Osteoblast (primary cell): ENCODE results near the gene GLRA1. TPM values are rescaled to one million over a fixed set of nuclear protein-coding genes. Genes with fewer than 3 reads are reported as not detected.

Experiments
- DNase-seq: peaks from one replicate; pipeline ENCODE4 v3.0.0; 2011; ENCODE audit warnings: low spot score, mixed read lengths; ENCODE audit not compliant: insufficient read length; ENCODE audit errors: missing footprints
- H2AFZ ChIP-seq: 2 replicates; pipeline ENCODE4 v1.6.0; 2011; ENCODE audit warnings: mild to moderate bottlenecking, low read length
- H3K27ac ChIP-seq: 2 replicates; pipeline ENCODE4 v1.5.1; 2011; ENCODE audit warnings: mild to moderate bottlenecking, low read depth, low read length, moderate library complexity
- H3K27me3 ChIP-seq: 2 replicates; pipeline ENCODE4 v1.6.0; 2012; ENCODE audit warnings: mild to moderate bottlenecking, control low read depth, inconsistent platforms, low read length, moderate library complexity; ENCODE audit not compliant: insufficient read depth
- H3K36me3 ChIP-seq: 2 replicates; pipeline ENCODE4 v1.5.1; 2011; ENCODE audit warnings: mild to moderate bottlenecking, low read length, control low read depth, moderate library complexity; ENCODE audit not compliant: insufficient read depth
- H3K4me1 ChIP-seq: 2 replicates; pipeline ENCODE4 v1.5.1; 2011; ENCODE audit warnings: mild to moderate bottlenecking, low read length, control low read depth, moderate library complexity; ENCODE audit not compliant: insufficient read depth
- H3K4me2 ChIP-seq: 2 replicates; pipeline ENCODE4 v1.6.0; 2011; ENCODE audit warnings: mild to moderate bottlenecking, low read length; ENCODE audit not compliant: insufficient read depth
- H3K4me3 ChIP-seq: fragments of 200-600 bp; sonication (generic); 3 replicates; pipeline ENCODE4 v1.5.1; 2012; ENCODE audit warnings: mild to moderate bottlenecking, low read length, inconsistent platforms; ENCODE audit not compliant: insufficient read depth
- H3K79me2 ChIP-seq: 2 replicates; pipeline ENCODE4 v1.6.0; 2012; ENCODE audit warnings: mild to moderate bottlenecking, low read length, control low read depth, inconsistent platforms; ENCODE audit not compliant: insufficient read depth
- H3K9me3 ChIP-seq: 2 replicates; pipeline ENCODE4 v1.5.1; 2011; ENCODE audit warnings: low read depth, low read length, control low read depth
- H4K20me1 ChIP-seq: 2 replicates; pipeline ENCODE4 v1.6.0; 2012; ENCODE audit warnings: mild to moderate bottlenecking, low read length, control low read depth; ENCODE audit not compliant: insufficient read depth
- CTCF ChIP-seq: IDR thresholded peaks from 2 replicates; pipeline ENCODE4 v1.5.1; 2011; ENCODE audit warnings: mild to moderate bottlenecking, low read depth, low read length, moderate library complexity; ENCODE audit errors: extremely low read depth
- total RNA-seq: library from RNA; depleted of rRNA; stranded (reverse); fragments of >200 nt; gene quantifications from 2 replicates; pipeline ENCODE4 v1.2.3, GENCODE V29; 2012

GLRA1 gene
- total RNA-seq, 1 donor, result not detected

- Histone ChIP-seq H3K9me3 (no peaks in the 10 kb centered on the region), H4K20me1 (no peaks in the 10 kb centered on the region), H3K27ac (no peak overlapping the region), H3K4me2 (no peak overlapping the region), H2AFZ (no peak overlapping the region), H3K4me1 (no peaks in the 10 kb centered on the region), H3K27me3 (no peaks in the 10 kb centered on the region), H3K36me3 (no peaks in the 10 kb centered on the region), H3K4me3 (no peak overlapping the region), H3K79me2 (no peaks in the 10 kb centered on the region)
- no peak for DNase-seq
- no peak for TF ChIP-seq CTCF
Observed at GRCh38 chr5:151925340-151925739, 689 bp upstream of the GLRA1 start.

DNA sequence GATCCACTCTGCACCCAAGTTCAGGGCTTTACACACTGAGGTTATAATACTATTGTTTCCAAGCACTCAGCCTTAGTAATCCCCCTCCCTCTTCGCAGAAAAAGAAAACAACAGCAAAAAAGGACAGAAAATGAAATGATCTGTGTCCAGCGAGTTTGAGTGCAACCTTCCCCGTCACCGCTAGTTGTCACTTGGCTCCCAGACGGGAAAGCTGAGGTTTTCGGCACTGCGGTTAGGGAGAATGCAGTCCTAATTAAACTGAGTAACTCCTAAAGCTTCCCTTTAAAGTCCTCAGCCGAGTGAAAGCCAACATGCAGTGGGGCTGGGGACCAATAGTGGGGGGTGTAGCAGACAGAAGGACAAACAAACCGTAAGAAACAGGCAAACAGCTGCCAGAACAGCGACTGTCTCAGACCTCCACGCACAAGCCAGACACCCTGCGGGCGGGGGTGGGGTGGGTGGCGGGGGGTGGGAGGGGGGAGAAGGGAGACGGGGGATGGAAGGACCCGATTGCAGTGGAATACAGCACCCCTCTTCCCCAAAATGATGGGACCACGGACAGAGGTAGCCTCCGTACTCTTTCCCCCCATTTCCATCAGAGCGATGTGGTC, 680 bp downstream of the GLRA1 start:
- no peak overlapping the region for H3K4me2 ChIP-seq
- H2AFZ ChIP-seq, result no peak overlapping the region
- H4K20me1 ChIP-seq, result no peaks in the 10 kb centered on the region
- H3K4me3 ChIP-seq, result no peak overlapping the region
- H3K4me1 ChIP-seq, result no peaks in the 10 kb centered on the region
- H3K27me3 ChIP-seq, result no peaks in the 10 kb centered on the region
- peak; percentile 43 for DNase-seq
- no peaks in the 10 kb centered on the region for H3K9me3 ChIP-seq
- no peak overlapping the region for H3K27ac ChIP-seq
- H3K79me2 ChIP-seq, result no peaks in the 10 kb centered on the region
- no peaks in the 10 kb centered on the region for H3K36me3 ChIP-seq
- peak; percentile 31 for TF ChIP-seq CTCF

GRCh38 chr5:151921916-151922315, 2.7 kb downstream of the GLRA1 start:
- no peak for TF ChIP-seq CTCF
- H3K4me3 ChIP-seq, result no peak overlapping the region
- DNase-seq, result no peak
- no peaks in the 10 kb centered on the region for H3K9me3 ChIP-seq
- H3K36me3 ChIP-seq, result no peaks in the 10 kb centered on the region
- H3K79me2 ChIP-seq, result no peaks in the 10 kb centered on the region
- H2AFZ ChIP-seq, result no peak overlapping the region
- no peak overlapping the region for H3K4me2 ChIP-seq
- no peaks in the 10 kb centered on the region for H3K27me3 ChIP-seq
- no peak overlapping the region for H3K27ac ChIP-seq
- no peaks in the 10 kb centered on the region for H3K4me1 ChIP-seq
- H4K20me1 ChIP-seq, result no peaks in the 10 kb centered on the region

DNA sequence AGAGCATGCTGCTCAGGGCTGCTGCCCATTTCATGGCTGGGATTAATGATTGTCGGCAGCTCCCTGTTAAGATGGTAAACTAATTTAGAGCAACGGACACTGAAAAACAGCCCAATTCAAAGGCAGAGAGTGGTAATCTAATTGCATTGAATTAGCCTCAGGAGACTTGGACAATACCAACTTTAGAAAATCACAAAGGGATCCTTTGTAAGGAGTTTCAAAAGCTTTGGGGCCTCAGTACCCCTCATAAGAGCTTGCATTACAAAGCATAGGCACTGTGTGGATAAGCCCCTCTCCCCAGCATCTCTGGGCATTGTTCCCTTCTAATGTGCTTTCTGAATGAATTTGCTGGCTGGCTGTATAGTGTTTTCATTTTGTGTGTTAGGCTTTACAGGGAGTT, 6.7 kb downstream of the GLRA1 start:
- Histone ChIP-seq H3K4me2 (no peak overlapping the region), H3K9me3 (no peaks in the 10 kb centered on the region), H3K27ac (no peak overlapping the region), H2AFZ (no peak overlapping the region), H3K4me1 (no peaks in the 10 kb centered on the region), H4K20me1 (no peaks in the 10 kb centered on the region), H3K79me2 (no peaks in the 10 kb centered on the region), H3K36me3 (no peaks in the 10 kb centered on the region), H3K27me3 (no peaks in the 10 kb centered on the region), H3K4me3 (no peak overlapping the region)
- DNase-seq, result no peak
- no peak for TF ChIP-seq CTCF
